ENCODE results near the gene COL10A1.

COL10A1 gene

GRCh38 chr6:116126032-116126431 lies at the start of gene COL10A1:
TSS of gene COL10A1 (minus strand) at chr6:116126132. CDS start at chr6:116125492, 640 bp downstream.
- DNase-seq, result no peak

- peak; percentile 14 for DNase-seq
These were observed 49.4 kb upstream of the COL10A1 start for GRCh38 chr6:116175344-116175743.

DNA sequence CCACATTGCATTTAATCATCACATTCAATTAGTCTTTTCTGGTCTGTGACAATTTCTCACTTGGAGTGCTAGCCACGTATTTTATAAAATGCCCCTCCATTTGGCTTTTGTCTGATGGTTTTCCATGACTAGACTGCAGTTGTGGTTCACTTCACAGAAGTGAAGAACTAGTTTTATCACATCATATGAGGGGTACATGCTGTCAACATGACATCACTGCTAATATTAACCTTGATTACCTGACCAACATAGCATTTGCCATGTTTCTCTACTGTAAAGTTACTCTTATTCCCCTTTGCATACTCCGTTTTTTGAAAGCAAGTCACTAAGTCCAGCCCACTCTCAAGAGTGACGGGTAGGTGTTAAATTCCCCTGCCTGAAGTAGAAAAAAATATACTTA lies 48.0 kb upstream of the COL10A1 start:
- no peak for DNase-seq

GRCh38 chr6:116170358-116171057 lies 44.6 kb upstream of the COL10A1 start:
- peak; percentile 19 for DNase-seq

DNA sequence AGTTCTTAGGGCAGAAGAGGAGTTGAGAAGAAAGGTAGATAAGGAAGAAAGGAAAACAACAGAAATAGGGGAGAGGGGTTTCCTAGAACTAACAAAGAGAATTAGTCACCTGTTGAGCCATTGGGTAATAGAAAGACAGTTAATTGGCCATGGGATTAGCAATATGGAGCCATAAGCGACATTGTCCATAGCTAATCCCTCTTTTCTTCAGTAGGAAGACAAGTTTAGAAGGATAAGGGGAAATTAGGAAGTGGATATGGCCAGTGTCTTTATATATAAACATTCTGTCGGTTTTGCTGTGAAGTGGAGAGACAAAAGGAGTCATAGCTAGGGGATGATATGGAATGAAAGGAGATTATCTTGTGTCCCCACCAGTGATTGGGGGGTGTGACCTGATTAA lies 43.9 kb upstream of the COL10A1 start:
- no peak for DNase-seq

GRCh38 chr6:116168148-116168547 lies 42.2 kb upstream of the COL10A1 start:
- DNase-seq, result no peak

DNA sequence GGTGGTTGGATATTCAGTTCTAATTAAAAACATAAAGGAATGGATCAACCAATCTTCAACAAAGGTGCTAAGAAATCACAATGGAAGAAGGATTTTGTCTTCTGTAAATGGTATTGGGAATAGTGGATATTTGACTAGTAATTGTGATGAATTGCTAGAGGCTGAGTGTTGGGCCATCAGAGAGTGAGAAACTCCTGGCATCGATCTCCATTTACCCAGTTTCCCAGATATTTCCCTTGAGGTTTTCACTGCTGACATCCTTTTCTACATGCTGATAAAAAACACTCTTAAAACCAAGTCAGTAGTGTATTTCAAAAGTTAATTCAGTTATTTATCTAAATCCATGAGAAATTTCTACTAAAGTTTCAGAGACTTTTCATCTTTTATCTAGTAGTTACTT lies 40.4 kb upstream of the COL10A1 start:
- no peak for DNase-seq

DNA sequence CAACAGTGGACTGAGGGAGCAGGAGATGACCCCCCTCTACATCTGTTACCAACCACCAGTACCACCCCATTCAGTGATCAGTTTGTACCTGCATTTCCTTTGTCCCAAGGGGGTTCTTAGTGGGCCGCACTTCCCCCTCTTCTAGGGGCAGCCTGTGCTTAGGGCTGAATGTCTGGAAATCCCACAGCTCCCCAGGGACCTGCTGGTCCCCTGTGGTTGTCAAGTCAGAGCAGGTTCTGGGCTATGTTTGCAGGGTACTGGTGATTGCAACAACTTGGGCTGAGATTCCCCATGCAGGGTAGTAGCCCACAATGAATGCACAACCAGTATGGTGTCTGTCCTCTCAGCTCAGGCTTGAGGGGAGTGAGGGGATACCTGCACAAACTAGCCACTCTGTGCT lies 39.7 kb upstream of the COL10A1 start:
- DNase-seq, result no peak

DNA sequence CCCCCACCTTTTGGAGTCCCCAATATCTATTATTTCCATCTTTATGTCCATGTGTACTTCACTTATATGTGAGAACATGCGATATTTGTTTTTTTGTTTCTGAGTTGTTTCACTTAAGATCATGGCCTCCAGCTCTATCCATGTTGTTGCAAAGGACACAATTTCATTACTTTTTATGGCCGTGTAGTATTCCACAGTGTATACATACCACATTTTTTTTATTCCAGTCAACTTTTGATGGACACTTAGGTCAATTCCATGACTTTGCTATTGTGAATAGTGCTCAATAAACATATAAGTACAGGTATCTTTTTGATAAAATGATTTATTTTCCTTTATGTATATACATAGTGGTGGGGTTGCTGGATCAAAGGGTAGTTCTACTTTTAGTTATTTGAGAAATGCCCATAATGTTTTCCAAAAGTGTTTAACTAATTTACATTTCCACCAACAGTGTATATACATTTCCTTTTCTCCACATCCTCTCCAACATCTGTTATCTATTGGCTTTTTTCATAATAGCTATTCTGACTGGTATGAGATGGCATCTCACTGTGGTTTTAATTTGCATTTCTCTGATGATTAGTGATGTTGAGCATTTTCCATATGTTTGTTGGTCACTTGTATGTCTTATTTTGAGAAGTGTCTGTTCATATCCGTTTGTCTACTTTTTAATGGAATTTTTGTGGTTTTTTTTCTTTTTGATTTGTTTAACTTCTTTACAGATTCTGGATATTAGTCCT lies 34.0 kb upstream of the COL10A1 start:
- no peak for DNase-seq

GRCh38 chr6:116158641-116159040 lies 32.7 kb upstream of the COL10A1 start:
- DNase-seq, result no peak

- no peak for DNase-seq
These were observed 31.5 kb upstream of the COL10A1 start for GRCh38 chr6:116157391-116157790.

- DNase-seq, result peak; percentile 60
These were observed 30.7 kb upstream of the COL10A1 start for GRCh38 chr6:116156405-116157326.

GRCh38 chr6:116154887-116155286 lies 29.0 kb upstream of the COL10A1 start:
- no peak for DNase-seq

DNA sequence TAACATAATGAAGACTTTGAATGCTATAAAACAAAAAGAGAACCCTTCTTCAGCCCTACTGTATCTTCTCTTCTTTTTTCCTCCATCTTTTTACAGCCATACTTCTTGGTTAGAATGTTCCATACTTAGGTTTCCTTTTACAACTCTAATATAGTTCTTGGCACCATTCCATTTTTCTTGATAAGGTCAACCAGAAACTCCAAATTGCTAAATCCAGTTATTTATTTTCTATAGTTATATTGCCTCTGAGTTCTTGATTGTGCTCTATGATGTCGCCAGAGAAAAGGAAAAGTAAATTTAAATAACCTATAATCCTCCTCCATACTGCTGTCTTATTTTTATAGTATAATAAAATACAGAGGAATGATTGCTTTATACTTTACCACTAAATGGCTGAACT lies 26.7 kb upstream of the COL10A1 start:
- DNase-seq, result peak; percentile 40

DNA sequence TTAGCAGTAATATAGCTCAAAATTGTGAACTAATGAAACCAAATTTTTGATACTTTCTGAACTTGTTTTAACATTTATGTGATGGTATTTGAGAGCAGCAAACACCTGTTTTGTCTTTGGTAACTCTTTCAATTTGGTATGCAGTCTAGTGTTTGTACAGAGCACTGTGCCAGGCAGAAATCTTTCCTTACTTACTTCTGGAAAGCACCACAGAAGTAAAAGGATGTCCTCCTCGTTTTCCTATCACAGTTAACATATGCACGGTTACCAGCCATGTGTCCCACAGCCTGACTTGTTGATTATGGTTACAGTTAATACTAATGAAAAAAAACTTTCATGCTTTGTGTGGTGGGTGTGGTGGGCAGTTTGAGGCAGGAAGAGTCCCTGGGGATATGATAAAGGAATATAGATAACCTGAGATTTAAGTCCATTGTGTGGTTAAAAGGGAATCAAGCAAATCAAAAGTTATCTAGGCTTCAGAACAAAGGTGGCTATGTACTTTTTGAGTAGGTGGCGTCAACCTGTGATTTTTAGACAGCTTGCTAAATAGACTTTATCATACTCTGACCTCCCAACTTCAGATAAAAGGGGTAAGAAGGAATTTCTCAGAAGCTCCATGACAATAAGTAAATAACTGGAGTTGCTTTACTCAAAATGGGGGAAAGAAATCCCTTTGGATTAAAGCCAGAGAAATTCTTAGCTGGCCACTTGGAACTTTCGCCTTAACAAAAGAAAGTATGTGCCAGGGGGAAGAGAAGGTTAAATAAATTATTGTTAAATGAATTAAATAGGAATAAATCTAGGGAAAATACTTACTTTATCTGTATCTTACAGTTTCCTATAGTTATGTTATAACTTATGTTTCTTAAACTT lies 20.1 kb upstream of the COL10A1 start:
- DNase-seq, result peak; percentile 12

GRCh38 chr6:116144605-116145004 lies 18.7 kb upstream of the COL10A1 start:
- no peak for DNase-seq

GRCh38 chr6:116139917-116140316 lies 14.0 kb upstream of the COL10A1 start:
- DNase-seq, result no peak

DNA sequence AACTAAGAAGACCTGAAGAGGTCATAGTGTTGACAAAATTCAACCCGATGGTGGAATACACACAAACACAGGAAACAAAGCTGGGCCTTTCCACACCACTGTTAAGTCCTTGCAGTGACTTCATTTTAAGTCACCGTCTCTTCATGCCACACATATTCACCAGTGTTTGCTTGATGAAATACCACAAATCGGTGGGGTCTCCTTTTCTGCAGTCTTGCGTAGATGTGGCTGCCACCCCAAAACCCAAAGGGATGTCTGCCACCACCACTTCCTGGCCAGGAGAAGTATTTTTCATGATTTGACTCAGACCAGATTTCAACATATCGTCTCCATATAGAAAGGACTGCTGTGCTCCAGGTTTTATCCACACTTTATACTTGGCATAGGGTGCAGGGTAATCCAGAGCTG lies 11.0 kb upstream of the COL10A1 start:
- no peak for DNase-seq

DNA sequence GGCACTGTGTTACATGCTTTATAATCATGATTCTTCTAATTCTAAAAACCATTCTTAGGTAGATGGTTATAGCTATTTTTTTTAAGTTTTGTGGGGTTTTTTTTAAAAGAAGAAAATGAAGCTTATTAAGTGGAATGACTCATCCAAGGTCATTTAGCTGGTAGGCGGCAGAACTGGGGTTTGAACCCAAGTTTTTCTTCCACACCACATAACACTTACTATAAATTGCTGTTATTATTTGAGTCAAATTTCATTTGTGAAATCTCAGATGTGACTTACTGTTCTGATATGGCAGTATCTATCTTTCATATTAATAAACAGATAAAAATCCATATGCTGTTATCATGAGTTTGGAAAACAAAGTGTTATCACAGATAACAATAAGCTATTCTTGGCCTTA lies 10.4 kb upstream of the COL10A1 start:
- DNase-seq, result no peak

- DNase-seq, result no peak
These were observed 7.5 kb upstream of the COL10A1 start for GRCh38 chr6:116133453-116133852.

- no peak for DNase-seq
These were observed 2.0 kb upstream of the COL10A1 start for GRCh38 chr6:116127771-116128493.

DNA sequence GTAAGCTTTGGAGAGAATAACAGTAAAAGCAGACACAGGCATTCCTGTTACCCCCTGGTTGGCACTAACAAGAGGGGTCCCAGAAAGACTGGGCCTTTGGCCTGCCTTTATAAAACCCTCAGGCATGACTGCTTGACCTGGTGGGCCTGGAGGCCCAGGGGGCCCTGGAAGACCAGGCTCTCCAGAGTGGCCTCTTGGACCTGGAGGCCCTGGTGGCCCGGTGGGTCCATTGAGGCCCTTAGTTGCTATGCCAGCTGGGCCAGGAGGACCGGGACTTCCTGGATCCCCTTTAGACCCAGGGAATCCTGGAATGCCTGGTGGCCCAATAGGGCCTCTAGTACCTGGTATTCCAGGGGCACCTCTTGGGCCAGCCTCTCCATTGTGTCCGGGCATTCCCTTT lies 5.5 kb downstream of the COL10A1 start:
- no peak for DNase-seq

Measured in hematopoietic multipotent progenitor cell treated with erythropoietin and hydrocortisone succinate and interleukin-3 and kit ligand, for 6 days (in vitro differentiated cells).